HFFc6 (cell line): ENCODE results near the gene GPC5. TPM values are rescaled to one million over a fixed set of nuclear protein-coding genes. Genes with fewer than 3 reads are reported as not detected.

ENCODE experiments used
- DNase-seq: peaks from one replicate; pipeline ENCODE4 v3.0.0-alpha.2; 2018
- H3K27ac Mint-ChIP-seq: 2 replicates; pipeline ENCODE4 v1.8.0; 2020; ENCODE audit warnings: mild to moderate bottlenecking, mixed read lengths
- H3K27me3 Mint-ChIP-seq: 2 replicates; pipeline ENCODE4 v1.8.0; 2021; ENCODE audit warnings: mild to moderate bottlenecking, moderate library complexity, mixed read lengths; ENCODE audit not compliant: insufficient read depth
- H3K36me3 Mint-ChIP-seq: 2 replicates; pipeline ENCODE4 v1.8.0; 2021; ENCODE audit warnings: low read depth, mixed read lengths
- H3K4me1 Mint-ChIP-seq: 2 replicates; pipeline ENCODE4 v1.8.0; 2020; ENCODE audit warnings: low read depth, mixed read lengths
- H3K4me3 Mint-ChIP-seq: 2 replicates; pipeline ENCODE4 v1.8.0; 2020; ENCODE audit warnings: mild to moderate bottlenecking, moderate library complexity, mixed read lengths
- H3K9me3 Mint-ChIP-seq: 2 replicates; pipeline ENCODE4 v1.8.0; 2020; ENCODE audit warnings: mild to moderate bottlenecking, mixed read lengths
- CTCF ChIP-seq: fragments of 200-600 bp; sonication (generic); IDR thresholded peaks from 2 replicates; pipeline ENCODE4 v1.5.0; 2021; ENCODE audit warnings: antibody characterized with exemption, mild to moderate bottlenecking
- total RNA-seq, 6 experiments: library from RNA; stranded (reverse); fragmentation: NEBNext Ultra II Directional; extraction: Animal tissue kit (Norgen Biotek cat#: 25700); gene quantifications; 2 replicates in 1 of 6; 3 replicates in 5 of 6; pipeline ENCODE4 v1.2.3, GENCODE V29; 2021

Gene GPC5
- total RNA-seq, 6 experiments from 2014 or later: 0.06 TPM; not detected in 5

GRCh38 chr13:91353494-91353893 is 44.9 kb upstream of the GPC5 start:
- Mint-ChIP-seq H3K4me3 (no peak overlapping the region), H3K27me3 (no peaks in the 10 kb centered on the region; the same call in none of the 2 replicates), H3K4me1 (peaks cover 25% of the 10 kb centered on the region), H3K9me3 (no peaks in the 10 kb centered on the region), H3K27ac (no peak overlapping the region), H3K36me3 (peaks cover 44% of the 10 kb centered on the region)
- TF ChIP-seq CTCF: no peak
- DNase-seq: no peak

DNA sequence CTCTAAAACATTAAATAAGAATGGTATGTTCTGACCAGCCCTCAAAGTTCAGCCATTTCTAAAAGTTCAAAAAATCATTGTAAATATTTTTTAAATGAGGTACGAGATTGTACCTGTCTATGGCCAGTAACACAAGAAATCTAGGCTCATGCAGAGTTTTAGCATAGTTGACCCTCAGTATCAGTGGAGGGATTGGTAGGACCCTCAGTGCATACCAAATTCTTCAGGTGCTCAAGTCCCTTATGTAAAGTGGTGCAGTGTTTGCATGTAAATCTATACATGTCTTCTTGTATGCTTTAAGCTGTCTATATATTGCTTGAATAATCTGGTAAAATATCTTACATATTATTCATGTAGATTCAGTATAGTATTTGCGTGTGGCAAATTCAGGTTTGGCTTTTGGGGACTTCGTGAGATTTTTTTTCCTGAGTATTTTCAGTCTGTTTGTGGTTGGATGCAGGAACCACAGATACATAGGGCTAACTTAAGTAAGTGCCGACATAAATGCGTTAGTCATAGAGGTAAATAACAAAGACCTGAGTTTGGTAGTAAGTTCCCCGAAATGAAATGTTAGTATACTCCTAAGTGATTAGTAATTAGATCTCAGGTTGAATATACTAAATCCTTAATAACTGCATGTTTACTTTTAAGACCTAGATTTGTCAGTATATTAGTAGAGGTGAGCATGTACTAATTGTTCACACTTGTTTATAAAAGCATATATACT is 43.2 kb upstream of the GPC5 start:
- H3K36me3 Mint-ChIP-seq: peaks cover 33% of the 10 kb centered on the region

DNA sequence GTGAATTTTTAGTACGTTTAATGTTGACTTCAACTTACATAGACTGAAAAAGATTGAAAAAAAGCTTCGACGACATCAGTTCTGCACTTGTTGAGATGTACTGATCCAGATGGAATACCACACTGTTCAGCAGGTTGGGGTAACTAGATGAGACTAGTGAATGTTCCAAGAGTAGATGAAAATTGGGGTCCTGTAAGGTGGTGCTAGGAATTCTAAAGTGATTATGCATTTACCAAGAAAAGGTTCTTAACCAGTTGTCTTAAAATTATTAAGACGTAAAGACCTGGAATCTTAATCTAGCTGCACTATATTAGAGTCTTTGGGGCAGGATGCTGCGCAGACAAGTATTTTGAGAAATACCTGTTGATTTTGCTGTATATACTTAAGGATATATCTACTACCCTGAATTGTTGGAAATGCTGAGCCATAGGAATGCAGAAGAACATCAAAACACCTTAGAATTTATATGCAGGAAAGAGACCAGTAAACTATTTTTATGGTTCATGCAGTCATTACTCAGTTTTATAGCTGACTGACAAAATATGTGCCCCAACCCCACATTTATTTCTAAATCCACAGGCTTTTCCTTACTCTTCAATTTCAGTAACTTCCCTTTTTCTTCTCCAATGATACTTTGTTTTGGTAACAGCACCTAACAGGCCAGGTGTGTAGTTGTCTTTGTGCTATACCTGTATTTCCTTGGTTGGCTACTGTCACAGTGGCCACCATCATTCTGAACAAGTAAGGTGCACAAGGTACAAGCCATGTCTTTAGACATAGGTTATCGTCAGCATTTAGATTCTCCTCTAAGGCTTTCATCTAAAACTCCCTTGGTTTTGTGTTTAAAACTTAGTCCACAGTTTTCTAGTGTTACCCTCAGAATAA is 42.4 kb upstream of the GPC5 start:
- no peaks in the 10 kb centered on the region; the same call in 1 of the 2 replicates for H3K27me3 Mint-ChIP-seq
- no peak for TF ChIP-seq CTCF
- H3K9me3 Mint-ChIP-seq: no peaks in the 10 kb centered on the region
- H3K4me3 Mint-ChIP-seq: no peak overlapping the region
- peaks cover 28% of the 10 kb centered on the region for H3K36me3 Mint-ChIP-seq
- H3K27ac Mint-ChIP-seq: no peak overlapping the region
- no peak for DNase-seq
- H3K4me1 Mint-ChIP-seq: peaks cover 11% of the 10 kb centered on the region

More for the DNA sequence above, 43.2 kb upstream of the GPC5 start:
- Mint-ChIP-seq H3K27ac (no peak overlapping the region), H3K27me3 (no peaks in the 10 kb centered on the region; the same call in 1 of the 2 replicates), H3K4me3 (no peak overlapping the region), H3K9me3 (no peaks in the 10 kb centered on the region), H3K4me1 (peaks cover 19% of the 10 kb centered on the region)
- TF ChIP-seq CTCF: no peak
- DNase-seq: no peak

DNA sequence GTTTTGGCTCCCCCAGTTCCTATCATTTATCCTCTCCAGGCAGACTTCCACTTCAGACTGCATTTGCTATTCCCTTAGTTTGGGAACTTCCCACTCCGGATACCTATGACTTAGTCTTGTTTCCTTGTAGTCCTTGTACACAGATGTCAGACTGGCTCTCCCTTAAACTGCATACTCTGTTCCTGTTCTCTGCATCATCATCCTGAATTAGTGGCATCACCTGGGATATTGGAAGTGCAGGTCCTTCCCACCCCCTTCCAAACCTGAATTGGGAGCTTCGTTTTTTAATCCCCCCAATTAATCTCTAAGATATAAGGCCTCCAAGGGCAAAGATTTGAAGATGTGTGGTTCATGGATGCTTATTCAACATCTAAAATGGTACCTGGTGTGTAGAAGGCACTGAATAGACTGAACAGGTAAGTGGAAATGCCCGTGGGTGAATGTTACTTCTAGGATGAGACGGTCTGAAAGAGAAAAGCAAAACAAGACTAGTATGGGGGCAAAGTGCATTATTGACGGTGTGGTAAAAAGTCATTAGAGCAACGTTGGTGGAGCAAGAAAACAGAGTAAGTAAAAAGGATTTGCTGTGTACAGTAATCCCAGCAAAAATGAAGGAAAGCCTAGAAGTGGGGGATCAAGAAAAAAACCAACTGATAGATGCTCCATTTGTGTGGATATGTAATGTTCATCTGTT is 41.4 kb upstream of the GPC5 start:
- no peaks in the 10 kb centered on the region; the same call in 1 of the 2 replicates for H3K27me3 Mint-ChIP-seq
- no peak for DNase-seq
- H3K4me1 Mint-ChIP-seq: peaks cover under 1% of the 10 kb centered on the region; the same call in 1 of the 2 replicates
- no peak overlapping the region for H3K4me3 Mint-ChIP-seq
- H3K9me3 Mint-ChIP-seq: no peaks in the 10 kb centered on the region
- peaks cover 28% of the 10 kb centered on the region for H3K36me3 Mint-ChIP-seq
- no peak for TF ChIP-seq CTCF
- H3K27ac Mint-ChIP-seq: no peak overlapping the region

- H3K36me3 Mint-ChIP-seq: peaks cover 28% of the 10 kb centered on the region
Measured at GRCh38 chr13:91357613-91358386, 40.6 kb upstream of the GPC5 start.

More at GRCh38 chr13:91357613-91358386, 40.6 kb upstream of the GPC5 start:
- H3K27me3 Mint-ChIP-seq: no peaks in the 10 kb centered on the region; the same call in 1 of the 2 replicates
- no peak overlapping the region for H3K4me3 Mint-ChIP-seq
- no peaks in the 10 kb centered on the region; the same call in 1 of the 2 replicates for H3K4me1 Mint-ChIP-seq
- no peak overlapping the region for H3K27ac Mint-ChIP-seq
- no peaks in the 10 kb centered on the region for H3K9me3 Mint-ChIP-seq
- TF ChIP-seq CTCF: no peak
- no peak for DNase-seq
